SK-N-MC (cell line): Measurements from ENCODE around the gene MYL2.

Experiments used
- EZH2 ChIP-seq: fragments of 200-600 bp; sonication (generic); IDR thresholded peaks from one replicate; pipeline ENCODE4 v1.6.1; 2017; ENCODE audit warnings: antibody characterized with exemption
- FOXP2 ChIP-seq: optimal IDR thresholded peaks from 2 replicates; pipeline ENCODE3; 2011; ENCODE audit warnings: mild to moderate bottlenecking, moderate library complexity; ENCODE audit not compliant: insufficient read depth; ENCODE audit errors: extremely low read length, control extremely low read depth
- POLR2AphosphoS5 ChIP-seq: IDR thresholded peaks from 2 replicates; pipeline ENCODE4 v1.6.1; 2012; ENCODE audit warnings: mild to moderate bottlenecking, low read depth, low read length, borderline replicate concordance

GRCh38 chr12:110927546-110927945 is 7.2 kb upstream of the MYL2 start:
- TF ChIP-seq EZH2 = no peak
- TF ChIP-seq POLR2AphosphoS5 = no peak
- TF ChIP-seq FOXP2 = no peak
